HEK293T (cell line): ENCODE results near the gene DHCR7.

Experiments used
- BHLHE40 ChIP-seq: fragments of 450-650 bp; IDR thresholded peaks from 2 replicates; pipeline ENCODE4 v1.6.1; 2016; ENCODE audit warnings: mild to moderate bottlenecking, moderate library complexity, borderline replicate concordance
- CTBP1 ChIP-seq: fragments of 450-650 bp; IDR thresholded peaks from 2 replicates; pipeline ENCODE4 v1.6.1; 2016; ENCODE audit warnings: borderline replicate concordance
- FOXA1 ChIP-seq: fragments of 450-650 bp; IDR thresholded peaks from 2 replicates; pipeline ENCODE4 v1.6.1; 2016; ENCODE audit warnings: mild to moderate bottlenecking
- FOXM1 ChIP-seq: fragments of 450-650 bp; IDR thresholded peaks from 2 replicates; pipeline ENCODE4 v1.6.1; 2017; ENCODE audit warnings: mild to moderate bottlenecking, borderline replicate concordance
- LEF1 ChIP-seq: fragments of 450-650 bp; IDR thresholded peaks from 2 replicates; pipeline ENCODE4 v1.6.1; 2017; ENCODE audit warnings: mild to moderate bottlenecking, borderline replicate concordance
- NFRKB ChIP-seq: fragments of 450-650 bp; IDR thresholded peaks from 2 replicates; pipeline ENCODE4 v1.6.1; 2016; ENCODE audit warnings: mild to moderate bottlenecking, moderate library complexity

DNA sequence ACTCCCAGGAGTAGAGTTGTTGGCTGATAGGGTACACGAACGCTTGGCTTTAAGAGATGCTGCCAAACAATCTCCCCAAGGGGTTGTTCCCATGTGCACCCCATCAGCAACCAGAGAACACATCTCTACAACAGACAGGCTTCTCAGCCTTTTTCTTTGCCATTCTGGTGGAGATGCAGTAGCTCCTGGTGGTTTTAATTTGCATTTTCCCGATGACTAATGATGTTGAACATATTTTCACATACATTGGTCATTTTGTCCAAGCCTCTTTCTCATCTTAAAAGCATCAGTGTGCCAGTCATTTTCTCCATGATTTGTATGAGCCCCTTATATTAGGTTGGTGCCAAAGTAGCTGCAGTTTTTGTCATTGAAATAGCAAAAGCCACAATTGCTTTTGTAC lies 21.8 kb downstream of the DHCR7 start:
- no peak for TF ChIP-seq LEF1
- no peak for TF ChIP-seq FOXA1
- TF ChIP-seq CTBP1: no peak
- TF ChIP-seq FOXM1: no peak
- TF ChIP-seq NFRKB: no peak
- TF ChIP-seq BHLHE40: no peak
